GM10847 (cell line): Measurements from ENCODE around the gene RABGAP1L.

Experiments used
- POLR2A ChIP-seq: IDR thresholded peaks from 2 replicates; pipeline ENCODE4 v1.6.1; 2011; ENCODE audit not compliant: insufficient read length; ENCODE audit errors: extremely low read depth

Gene RABGAP1L

GRCh38 chr1:174425121-174425520 is 265.8 kb downstream of the RABGAP1L start:
- TF ChIP-seq POLR2A, result no peak

GRCh38 chr1:174426153-174426552 is 266.8 kb downstream of the RABGAP1L start:
- TF ChIP-seq POLR2A, result no peak

GRCh38 chr1:174428033-174428432 is 268.7 kb downstream of the RABGAP1L start:
- no peak for TF ChIP-seq POLR2A

- TF ChIP-seq POLR2A, result no peak
These were observed 269.4 kb downstream of the RABGAP1L start for GRCh38 chr1:174428739-174429138.

- TF ChIP-seq POLR2A, result no peak
These were observed 274.1 kb downstream of the RABGAP1L start for GRCh38 chr1:174433451-174433850.

- TF ChIP-seq POLR2A, result no peak
These were observed 286.0 kb downstream of the RABGAP1L start for GRCh38 chr1:174445351-174445750.

GRCh38 chr1:174445817-174446216 is 286.5 kb downstream of the RABGAP1L start:
- no peak for TF ChIP-seq POLR2A

- no peak for TF ChIP-seq POLR2A
These were observed 288.7 kb downstream of the RABGAP1L start, which contains the start of gene GPR52 for GRCh38 chr1:174447866-174448530. Gene GPR52, plus strand, starts transcription at chr1:174447964. Its CDS starts 148 bp downstream, at chr1:174448112.

GRCh38 chr1:174448531-174448883 is 289.2 kb downstream of the RABGAP1L start:
- no peak for TF ChIP-seq POLR2A

- no peak for TF ChIP-seq POLR2A
These were observed 289.7 kb downstream of the RABGAP1L start for GRCh38 chr1:174448974-174449373.

- TF ChIP-seq POLR2A, result no peak
These were observed 292.1 kb downstream of the RABGAP1L start for GRCh38 chr1:174451408-174451807.

- no peak for TF ChIP-seq POLR2A
These were observed 306.5 kb downstream of the RABGAP1L start for GRCh38 chr1:174465855-174466254.

- no peak for TF ChIP-seq POLR2A
These were observed 307.3 kb downstream of the RABGAP1L start for GRCh38 chr1:174466607-174467006.

GRCh38 chr1:174469052-174469451 is 309.7 kb downstream of the RABGAP1L start:
- no peak for TF ChIP-seq POLR2A

- no peak for TF ChIP-seq POLR2A
These were observed 310.4 kb downstream of the RABGAP1L start for GRCh38 chr1:174469687-174470086.

GRCh38 chr1:174479281-174479680 is 320.0 kb downstream of the RABGAP1L start:
- TF ChIP-seq POLR2A, result no peak

GRCh38 chr1:174480324-174480723 is 321.0 kb downstream of the RABGAP1L start:
- TF ChIP-seq POLR2A, result no peak
